Tibial nerve (tissue), 4 donors: Measurements from ENCODE around the gene SPSB4. TPM values are rescaled to one million over a fixed set of nuclear protein-coding genes. Genes with fewer than 3 reads are reported as not detected.

Experiments used
- DNase-seq, 2 donors: peaks; one replicate each; pipeline ENCODE4 v3.0.0-alpha.2; 2019; ENCODE audit warnings: low spot score in 2 of 2
- H3K27ac ChIP-seq, 4 donors: fragments of 200-600 bp; sonication (generic) in 3 of 4; one replicate each; pipeline ENCODE4 v1.5.1; 2017 to 2019; ENCODE audit warnings: mild to moderate bottlenecking in 1 of 4
- H3K27me3 ChIP-seq, 2 donors: fragments of 200-600 bp; sonication (generic) in 1 of 2; one replicate each; pipeline versions ENCODE4 v1.5.1 to v1.6.0; 2017 to 2019
- H3K36me3 ChIP-seq, 3 donors: fragments of 200-600 bp; sonication (generic); one replicate each; pipeline ENCODE4 v1.5.1; 2018 to 2019
- H3K4me1 ChIP-seq, 4 donors: fragments of 200-600 bp; sonication (generic) in 3 of 4; one replicate each; pipeline ENCODE4 v1.5.1; 2017 to 2019
- H3K4me3 ChIP-seq, 4 donors: fragments of 200-600 bp; sonication (generic) in 3 of 4; one replicate each; pipeline ENCODE4 v1.5.1; 2017 to 2019; ENCODE audit warnings: mild to moderate bottlenecking in 1 of 4, moderate library complexity in 1 of 4
- H3K9me3 ChIP-seq, 4 donors: fragments of 200-600 bp; sonication (generic) in 3 of 4; one replicate each; pipeline ENCODE4 v1.5.1; 2017 to 2019
- EP300 ChIP-seq, 2 donors: sonication (generic); formaldehyde crosslinking; IDR thresholded peaks; one replicate each; pipeline ENCODE4 v1.6.1; 2017; ENCODE audit warnings: antibody characterized with exemption in 2 of 2, mild to moderate bottlenecking in 1 of 2
- POLR2A ChIP-seq, 2 donors: fragments of 450-650 bp; IDR thresholded peaks; one replicate each; pipeline ENCODE4 v1.6.1; 2017; ENCODE audit warnings: antibody characterized with exemption in 2 of 2, mild to moderate bottlenecking in 2 of 2, moderate library complexity in 2 of 2
- WGBS, 2 donors: methylation state at CpG; one replicate each; pipeline ENCODE4 v1.1.5; 2018; 5-methylcytosine and 5-hydroxymethylcytosine counted together
- total RNA-seq, 4 donors: library from RNA; depleted of rRNA; stranded (reverse); fragments of >200 nt; gene quantifications; one replicate each; pipeline ENCODE4 v1.1.0, GENCODE V29; 2016
- TF ChIP-seq, protein P1 (sequence below), 5 experiments: fragments of 200-600 bp in 3 of 5; fragments of 450-650 bp in 2 of 5; sonication (generic) in 3 of 5; IDR thresholded peaks; one replicate each; pipeline ENCODE4 v1.5.1; 2016 to 2019; ENCODE audit warnings: antibody characterized with exemption in 5 of 5, mild to moderate bottlenecking in 3 of 5, moderate library complexity in 2 of 5

SPSB4 gene
- total RNA-seq, 4 donors from 2014 or later = 0.63 to 2.0 TPM; not detected in 2

DNA sequence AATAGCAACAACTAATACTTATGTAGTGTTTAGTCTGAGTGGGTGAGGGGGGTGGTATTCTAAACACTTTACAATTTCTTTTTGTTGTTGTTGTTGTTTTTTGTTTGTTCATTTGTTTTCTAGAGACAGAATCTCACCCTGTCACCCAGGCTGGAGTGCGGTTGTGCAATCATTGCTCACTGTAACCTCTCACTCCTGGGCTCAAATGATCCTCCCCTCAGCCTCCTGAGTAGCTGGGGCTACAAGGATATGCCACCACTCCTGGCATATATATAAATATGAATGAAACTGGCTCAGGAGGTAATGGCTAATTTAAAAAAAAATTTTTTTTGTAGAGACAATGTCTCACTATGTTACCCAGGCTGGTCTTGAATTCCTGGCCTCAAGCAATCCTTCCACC, 19.1 kb downstream of the SPSB4 start:
- no peak for DNase-seq
- TF ChIP-seq POLR2A (IDR thresholded peaks at IDR 0.05) (no peak), EP300 (IDR thresholded peaks at IDR 0.05) (no peak)
- TF ChIP-seq, protein P1, sequence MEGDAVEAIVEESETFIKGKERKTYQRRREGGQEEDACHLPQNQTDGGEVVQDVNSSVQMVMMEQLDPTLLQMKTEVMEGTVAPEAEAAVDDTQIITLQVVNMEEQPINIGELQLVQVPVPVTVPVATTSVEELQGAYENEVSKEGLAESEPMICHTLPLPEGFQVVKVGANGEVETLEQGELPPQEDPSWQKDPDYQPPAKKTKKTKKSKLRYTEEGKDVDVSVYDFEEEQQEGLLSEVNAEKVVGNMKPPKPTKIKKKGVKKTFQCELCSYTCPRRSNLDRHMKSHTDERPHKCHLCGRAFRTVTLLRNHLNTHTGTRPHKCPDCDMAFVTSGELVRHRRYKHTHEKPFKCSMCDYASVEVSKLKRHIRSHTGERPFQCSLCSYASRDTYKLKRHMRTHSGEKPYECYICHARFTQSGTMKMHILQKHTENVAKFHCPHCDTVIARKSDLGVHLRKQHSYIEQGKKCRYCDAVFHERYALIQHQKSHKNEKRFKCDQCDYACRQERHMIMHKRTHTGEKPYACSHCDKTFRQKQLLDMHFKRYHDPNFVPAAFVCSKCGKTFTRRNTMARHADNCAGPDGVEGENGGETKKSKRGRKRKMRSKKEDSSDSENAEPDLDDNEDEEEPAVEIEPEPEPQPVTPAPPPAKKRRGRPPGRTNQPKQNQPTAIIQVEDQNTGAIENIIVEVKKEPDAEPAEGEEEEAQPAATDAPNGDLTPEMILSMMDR (IDR thresholded peaks at IDR 0.05) = no peak
- WGBS, 2 donors = 85 to 100% methylated on average over 1 of the region's 1 CpG
- H3K27ac ChIP-seq = no peak overlapping the region
- no peaks in the 10 kb centered on the region for H3K36me3 ChIP-seq
- no peaks in the 10 kb centered on the region for H3K27me3 ChIP-seq
- no peaks in the 10 kb centered on the region for H3K9me3 ChIP-seq
- H3K4me1 ChIP-seq = no peaks in the 10 kb centered on the region
- no peak overlapping the region for H3K4me3 ChIP-seq

DNA sequence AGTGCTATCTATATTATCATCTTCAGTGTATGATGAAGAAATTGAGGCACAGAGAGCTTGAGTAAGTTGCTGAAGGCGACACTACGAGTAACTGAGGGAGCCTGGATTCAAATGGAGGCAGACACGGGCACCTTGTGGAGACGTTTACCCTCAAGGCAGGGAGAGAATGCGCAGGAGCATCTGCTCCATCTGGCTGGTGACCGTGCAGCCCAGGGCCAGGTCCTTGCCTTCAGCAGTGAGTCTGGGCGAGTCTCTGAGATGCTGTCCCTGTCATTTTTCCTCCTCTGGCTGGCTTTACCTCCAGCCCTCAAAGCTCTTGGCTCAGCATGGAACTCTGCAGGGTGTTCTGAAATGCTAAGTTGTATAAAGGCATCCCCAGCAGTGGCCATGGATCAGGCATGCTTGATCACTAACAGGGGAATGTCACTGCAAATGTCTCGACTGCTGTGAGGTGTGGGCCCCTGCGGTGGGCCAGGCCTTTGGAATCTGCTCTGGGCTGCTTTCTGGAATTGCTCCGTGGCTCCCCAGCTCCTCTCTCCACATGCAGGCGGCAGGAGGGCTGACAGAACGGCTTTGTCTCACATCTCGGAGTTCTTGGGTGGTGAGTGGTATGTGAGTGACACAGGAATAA, 19.7 kb downstream of the SPSB4 start:
- Histone ChIP-seq H3K9me3 (no peaks in the 10 kb centered on the region), H3K36me3 (no peaks in the 10 kb centered on the region), H3K27ac (no peak overlapping the region), H3K4me1 (no peaks in the 10 kb centered on the region), H3K27me3 (no peaks in the 10 kb centered on the region), H3K4me3 (no peak overlapping the region)
- 71 to 80% methylated on average over 13 of the region's 13 CpGs for WGBS, 2 donors
- DNase-seq = no peak
- TF ChIP-seq EP300 (IDR thresholded peaks at IDR 0.05) (no peak), POLR2A (IDR thresholded peaks at IDR 0.05) (no peak)
- TF ChIP-seq, protein P1 (IDR thresholded peaks at IDR 0.05) = no peak

DNA sequence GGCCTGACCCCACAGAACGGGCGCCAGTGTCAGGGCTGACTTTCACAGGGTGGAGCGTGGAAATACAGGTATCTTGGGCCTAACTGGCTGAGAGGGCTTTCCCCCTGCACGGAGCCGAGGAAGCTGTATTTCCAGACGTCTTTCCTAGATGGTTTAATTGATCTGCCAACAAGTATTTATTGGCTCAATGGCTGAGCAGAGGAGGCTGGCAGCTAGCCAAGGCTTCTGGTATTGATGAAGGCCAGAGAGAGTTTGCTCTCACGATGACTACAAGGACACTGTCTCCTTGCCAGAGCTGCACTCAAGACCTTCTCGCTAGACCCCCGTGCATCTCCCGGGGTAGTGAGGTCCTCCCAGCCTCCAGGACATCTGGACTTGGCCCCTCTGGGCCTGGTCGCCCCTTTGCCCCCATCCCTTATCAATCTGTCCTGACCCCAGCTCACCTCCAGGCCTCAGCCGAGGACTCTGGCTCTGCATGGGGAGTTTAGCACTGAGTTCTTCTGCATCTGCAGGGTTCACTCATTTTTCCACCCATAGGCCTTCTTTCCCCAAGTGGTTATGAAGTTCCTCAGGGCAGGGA, 20.6 kb downstream of the SPSB4 start:
- H3K36me3 ChIP-seq = no peaks in the 10 kb centered on the region
- no peak overlapping the region for H3K27ac ChIP-seq
- WGBS, 2 donors = 76 to 79% methylated on average over 12 of the region's 12 CpGs
- no peak for TF ChIP-seq EP300 (IDR thresholded peaks at IDR 0.05)
- no peak for TF ChIP-seq POLR2A (IDR thresholded peaks at IDR 0.05)
- TF ChIP-seq, protein P1 (IDR thresholded peaks at IDR 0.05) = no peak
- DNase-seq = no peak
- no peaks in the 10 kb centered on the region for H3K9me3 ChIP-seq
- peaks cover 0 to 9% (median 4%) of the 10 kb centered on the region in 4 donors for H3K4me1 ChIP-seq
- no peak overlapping the region for H3K4me3 ChIP-seq
- no peaks in the 10 kb centered on the region for H3K27me3 ChIP-seq

GRCh38 chr3:141072950-141073349, 21.8 kb downstream of the SPSB4 start:
- DNase-seq = no peak
- 97% methylated on average over 5 of the region's 5 CpGs for WGBS, 2 donors
- Histone ChIP-seq H3K4me3 (no peak overlapping the region), H3K36me3 (no peaks in the 10 kb centered on the region), H3K9me3 (no peaks in the 10 kb centered on the region), H3K27ac (no peak overlapping the region), H3K27me3 (no peaks in the 10 kb centered on the region), H3K4me1 (peaks cover 0 to 20% (median 8%) of the 10 kb centered on the region in 4 donors)
- TF ChIP-seq POLR2A (IDR thresholded peaks at IDR 0.05) (no peak), EP300 (IDR thresholded peaks at IDR 0.05) (no peak)
- TF ChIP-seq, protein P1 (IDR thresholded peaks at IDR 0.05) = no peak

- DNase-seq = no peak
- no peaks in the 10 kb centered on the region for H3K9me3 ChIP-seq
- peaks cover 0 to 20% (median 8%) of the 10 kb centered on the region in 4 donors for H3K4me1 ChIP-seq
- no peak for TF ChIP-seq EP300 (IDR thresholded peaks at IDR 0.05)
- no peak for TF ChIP-seq POLR2A (IDR thresholded peaks at IDR 0.05)
- TF ChIP-seq, protein P1 (IDR thresholded peaks at IDR 0.05) = no peak
- no peaks in the 10 kb centered on the region for H3K36me3 ChIP-seq
- no peak overlapping the region for H3K27ac ChIP-seq
- 39 to 48% methylated on average over 2 of the region's 2 CpGs for WGBS, 2 donors
- no peak overlapping the region for H3K4me3 ChIP-seq
- H3K27me3 ChIP-seq = no peaks in the 10 kb centered on the region
Measured at GRCh38 chr3:141073580-141073979, 22.4 kb downstream of the SPSB4 start.
